ENCODE measurements around the gene PCDHGB3. TPM values are rescaled to one million over a fixed set of nuclear protein-coding genes. Genes with fewer than 3 reads are reported as not detected.
"Not testable (repeated sequence)": the region's sequence is repeated elsewhere in the genome, so short reads cannot be mapped to it uniquely, and the experiment has no call there.

The PCDHGB3 gene
- polyA plus RNA-seq, 2 of the 4 experiments (the other 2 are of a cell fraction) = 0.28 to 1.2 TPM

- H3K4me1 ChIP-seq, POLR2A ChIA-PET, H3K4me3 ChIP-seq, H3K4me2 ChIP-seq, FAIRE-seq, H3K27ac ChIP-seq: not testable (repeated sequence)
- ATAC-seq = peak; percentile 63 to 64
- peak; percentile 26 to 31; a peak in 2 of 5 replicates for TF ChIP-seq RAD21 (conservative IDR thresholded peaks at IDR 0.05 in 1 of 2, IDR thresholded peaks at IDR 0.05 in 1 of 2)
- TF ChIP-seq, protein P1, sequence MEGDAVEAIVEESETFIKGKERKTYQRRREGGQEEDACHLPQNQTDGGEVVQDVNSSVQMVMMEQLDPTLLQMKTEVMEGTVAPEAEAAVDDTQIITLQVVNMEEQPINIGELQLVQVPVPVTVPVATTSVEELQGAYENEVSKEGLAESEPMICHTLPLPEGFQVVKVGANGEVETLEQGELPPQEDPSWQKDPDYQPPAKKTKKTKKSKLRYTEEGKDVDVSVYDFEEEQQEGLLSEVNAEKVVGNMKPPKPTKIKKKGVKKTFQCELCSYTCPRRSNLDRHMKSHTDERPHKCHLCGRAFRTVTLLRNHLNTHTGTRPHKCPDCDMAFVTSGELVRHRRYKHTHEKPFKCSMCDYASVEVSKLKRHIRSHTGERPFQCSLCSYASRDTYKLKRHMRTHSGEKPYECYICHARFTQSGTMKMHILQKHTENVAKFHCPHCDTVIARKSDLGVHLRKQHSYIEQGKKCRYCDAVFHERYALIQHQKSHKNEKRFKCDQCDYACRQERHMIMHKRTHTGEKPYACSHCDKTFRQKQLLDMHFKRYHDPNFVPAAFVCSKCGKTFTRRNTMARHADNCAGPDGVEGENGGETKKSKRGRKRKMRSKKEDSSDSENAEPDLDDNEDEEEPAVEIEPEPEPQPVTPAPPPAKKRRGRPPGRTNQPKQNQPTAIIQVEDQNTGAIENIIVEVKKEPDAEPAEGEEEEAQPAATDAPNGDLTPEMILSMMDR (IDR thresholded peaks at IDR 0.05) = peak; percentile 13; the same call in 1 of the 3 replicates
- WGBS (ENCODE audit: missing lambda C conversion rate) = 65% methylated on average over 23 of the region's 40 CpGs
- CTCF ChIA-PET = interaction anchor here (0.8 to 3.7 kb wide), 6 partner anchors 17 to 176 kb away, joined by 3 to 16 read pairs (median 3); partner anchors contain the start of genes PCDHGA2, PCDHGA5, PCDHGB3 and PCDHGC3
- peak in 1 of 2 experiments; percentile 42 for DNase-seq (ENCODE audit: low read depth in 1 of 2, low spot score in 1 of 2)
- peaks cover 66% of the 10 kb centered on the region for H3K9me3 ChIP-seq
Observed at GRCh38 chr5:141387557-141388311, 17.7 kb downstream of the PCDHGB3 start, which contains the start of gene PCDHGB4. PCDHGB4 (plus strand) TSS chr5:141387698; CDS start chr5:141387885, 187 bp downstream.

DNA sequence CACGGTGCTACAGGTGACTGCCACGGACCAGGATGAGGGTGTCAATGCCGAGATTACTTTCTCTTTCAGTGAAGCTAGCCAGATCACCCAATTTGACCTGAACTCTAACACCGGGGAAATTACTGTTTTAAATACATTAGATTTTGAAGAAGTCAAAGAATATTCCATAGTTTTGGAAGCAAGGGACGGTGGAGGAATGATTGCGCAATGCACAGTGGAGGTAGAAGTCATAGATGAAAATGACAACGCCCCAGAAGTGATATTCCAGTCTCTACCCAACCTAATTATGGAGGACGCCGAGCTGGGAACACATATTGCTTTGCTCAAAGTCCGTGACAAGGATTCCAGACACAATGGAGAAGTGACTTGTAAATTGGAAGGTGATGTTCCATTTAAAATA lies 18.6 kb downstream of the PCDHGB3 start:
- WGBS (ENCODE audit: missing lambda C conversion rate) = 62% methylated on average over 10 of the region's 10 CpGs
- POLR2A ChIA-PET = no interaction called here
- TF ChIP-seq PHF8 (IDR thresholded peaks at IDR 0.05; ENCODE audit: borderline replicate concordance, low read depth) = no peak
- no peak for TF ChIP-seq CHD4 (IDR thresholded peaks at IDR 0.05; ENCODE audit: borderline replicate concordance)
- peak; percentile 70 to 88; a peak in 3 of 4 replicates for TF ChIP-seq CEBPB (IDR thresholded peaks at IDR 0.05)
- no peak for TF ChIP-seq JUNB (IDR thresholded peaks at IDR 0.05)
- no peak for TF ChIP-seq ZFP36 (IDR thresholded peaks at IDR 0.05; ENCODE audit: borderline replicate concordance, partially characterized antibody)
- no peak for TF ChIP-seq SREBF2 (IDR thresholded peaks at IDR 0.05)
- TF ChIP-seq RCOR1 (IDR thresholded peaks at IDR 0.05; ENCODE audit: low read depth, low read length) = no peak
- Histone ChIP-seq H3K9me3 (peaks cover 70% of the 10 kb centered on the region), H3K4me2 (no peak overlapping the region), H3K4me3 (no peak overlapping the region), H3K4me1 (no peaks in the 10 kb centered on the region), H3K27ac (no peak overlapping the region)
- CTCF ChIA-PET = interaction anchor here (1.0 to 3.3 kb wide), 4 partner anchors 87 to 304 kb away, joined by 3 to 12 read pairs (median 4); partner anchors contain the start of gene PCDHGC3
- FAIRE-seq (no peak), DNase-seq (ENCODE audit: low read depth in 1 of 2, low spot score in 1 of 2) (no peak), ATAC-seq (no peak)

DNA sequence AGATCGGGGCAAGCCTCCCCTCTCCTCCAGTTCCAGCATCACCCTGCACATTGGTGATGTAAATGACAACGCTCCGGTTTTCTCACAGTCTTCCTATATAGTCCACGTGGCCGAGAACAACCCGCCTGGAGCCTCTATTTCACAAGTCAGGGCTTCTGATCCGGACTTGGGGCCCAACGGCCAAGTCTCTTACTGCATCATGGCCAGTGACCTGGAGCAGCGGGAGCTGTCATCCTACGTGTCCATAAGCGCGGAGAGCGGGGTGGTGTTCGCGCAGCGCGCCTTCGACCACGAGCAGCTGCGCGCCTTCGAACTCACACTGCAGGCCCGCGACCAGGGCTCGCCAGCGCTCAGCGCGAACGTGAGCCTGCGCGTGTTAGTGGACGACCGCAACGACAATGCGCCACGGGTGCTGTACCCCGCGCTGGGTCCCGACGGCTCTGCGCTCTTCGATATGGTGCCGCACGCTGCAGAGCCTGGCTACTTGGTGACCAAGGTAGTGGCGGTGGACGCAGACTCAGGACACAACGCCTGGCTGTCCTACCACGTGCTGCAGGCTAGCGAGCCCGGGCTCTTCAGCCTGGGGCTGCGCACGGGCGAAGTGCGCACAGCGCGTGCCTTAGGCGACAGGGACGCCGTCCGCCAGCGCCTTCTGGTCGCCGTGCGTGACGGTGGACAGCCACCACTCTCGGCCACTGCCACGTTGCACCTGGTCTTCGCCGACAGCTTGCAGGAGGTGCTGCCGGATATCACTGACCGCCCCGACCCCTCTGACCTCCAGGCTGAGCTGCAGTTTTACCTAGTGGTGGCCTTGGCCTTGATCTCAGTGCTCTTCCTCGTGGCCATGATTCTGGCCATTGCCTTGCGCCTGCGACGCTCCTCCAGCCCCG lies 19.4 kb downstream of the PCDHGB3 start:
- Histone ChIP-seq H3K27ac (no peak overlapping the region), H3K9me3 (peaks cover 72% of the 10 kb centered on the region), H3K4me2 (no peak overlapping the region), H3K4me3 (no peak overlapping the region), H3K4me1 (no peaks in the 10 kb centered on the region)
- ATAC-seq (no peak), FAIRE-seq (no peak), DNase-seq (ENCODE audit: low read depth in 1 of 2, low spot score in 1 of 2) (no peak)
- TF ChIP-seq EHF (CRISPR knock-in tag; IDR thresholded peaks at IDR 0.05) = no peak
- ChIA-PET CTCF (interaction anchor here (0.9 to 3.3 kb wide), 7 partner anchors 8 to 305 kb away, joined by 3 to 12 read pairs (median 6); partner anchors contain the start of genes PCDHGB1 and PCDHGC3), POLR2A (no interaction called here)
- 84% methylated on average over 69 of the region's 77 CpGs for WGBS (ENCODE audit: missing lambda C conversion rate)

DNA sequence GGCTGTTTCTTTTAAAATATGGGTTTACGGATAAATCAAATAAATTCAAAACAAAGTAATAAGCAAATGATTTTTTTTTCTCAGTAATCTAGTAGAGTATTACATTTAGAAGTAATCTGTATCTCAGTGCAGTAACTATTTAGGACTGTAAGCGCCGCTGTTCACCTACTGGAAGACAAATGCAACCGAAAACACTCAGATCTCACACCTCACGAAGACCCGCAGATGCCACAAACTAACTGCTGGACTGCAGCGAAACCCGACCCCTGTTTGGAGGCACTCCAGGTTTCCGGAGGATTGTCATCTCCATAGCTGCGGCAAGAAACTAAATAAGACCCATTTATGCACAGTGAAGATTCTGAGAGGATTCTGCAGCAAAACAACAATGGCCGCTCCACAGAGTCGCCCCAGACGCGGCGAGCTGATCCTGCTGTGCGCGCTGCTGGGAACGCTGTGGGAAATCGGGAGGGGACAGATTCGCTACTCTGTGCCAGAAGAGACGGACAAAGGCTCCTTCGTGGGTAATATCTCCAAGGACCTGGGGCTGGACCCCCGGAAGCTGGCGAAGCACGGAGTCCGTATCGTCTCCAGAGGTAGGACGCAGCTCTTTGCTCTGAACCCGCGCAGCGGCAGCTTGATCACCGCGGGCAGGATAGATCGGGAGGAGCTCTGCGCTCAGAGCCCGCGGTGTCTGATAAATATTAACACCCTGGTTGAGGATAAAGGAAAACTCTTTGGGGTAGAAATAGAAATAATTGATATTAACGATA lies 22.6 kb downstream of the PCDHGB3 start, which contains the start of gene PCDHGA8:
Gene PCDHGA8, plus strand, starts transcription at position 205 of the 770 bp plus-strand sequence. Its CDS starts 181 bp downstream, at position 386.
- WGBS (ENCODE audit: missing lambda C conversion rate) = 81% methylated on average over 34 of the region's 38 CpGs
- POLR2A ChIA-PET = no interaction called here
- no peak within 1 kb of the TSS for H3K27ac ChIP-seq
- CTCF ChIA-PET = interaction anchor here (0.9 to 2.1 kb wide), 6 partner anchors 22 to 193 kb away, joined by 3 to 5 read pairs (median 4); partner anchors contain the start of genes PCDHB11, PCDHGB1 and PCDHGB3
- ATAC-seq (no peak), DNase-seq (ENCODE audit: low read depth in 1 of 2, low spot score in 1 of 2) (peak in 1 of 2 experiments; percentile 27), FAIRE-seq (no peak)
- H3K9me3 ChIP-seq = peaks cover 68% of the 10 kb centered on the region
- TF ChIP-seq RAD21 (conservative IDR thresholded peaks at IDR 0.05 in 1 of 2, IDR thresholded peaks at IDR 0.05 in 1 of 2) (peak in 1 of 2 experiments; percentile 22; a peak in 1 of 5 replicates), ESRRA (IDR thresholded peaks at IDR 0.05; ENCODE audit: borderline replicate concordance, low read length) (no peak), POLR2A (IDR thresholded peaks at IDR 0.05; ENCODE audit: low read length) (no peak), MAX (IDR thresholded peaks at IDR 0.05) (peak; percentile 31; the same call in 1 of the 2 replicates)
- H3K4me3 ChIP-seq = no peak within 1 kb of the TSS
- no peaks in the 10 kb centered on the region for H3K4me1 ChIP-seq
- H3K4me2 ChIP-seq = no peak within 1 kb of the TSS
